H9 (cell line): ENCODE measurements around the gene ADSL. TPM values are rescaled to one million over a fixed set of nuclear protein-coding genes. Genes with fewer than 3 reads are reported as not detected.
A peak's percentile ranks its signal among the peaks of the same experiment; 100 is the strongest.

Experiments used
- DNase-seq: peaks from one replicate; pipeline ENCODE4 v3.0.0-alpha.2; 2017
- H2AFZ ChIP-seq: one replicate; pipeline ENCODE4 v1.6.1; 2013; ENCODE audit warnings: mild to moderate bottlenecking, low read length, control low read depth, moderate library complexity
- H2AK5ac ChIP-seq: 2 replicates; pipeline ENCODE4 v1.6.1; 2013; ENCODE audit warnings: low read length, control low read depth, mixed read lengths; ENCODE audit not compliant: insufficient read length
- H2BK120ac ChIP-seq: one replicate; pipeline ENCODE4 v1.6.1; 2013; ENCODE audit warnings: low read depth, mild to moderate bottlenecking, low read length, control low read depth, inconsistent platforms; ENCODE audit not compliant: poor library complexity, severe bottlenecking
- H2BK12ac ChIP-seq: 2 replicates; pipeline ENCODE4 v1.6.1; 2013; ENCODE audit warnings: low read length, control low read depth, mixed read lengths, low read depth; ENCODE audit not compliant: insufficient read length
- H2BK15ac ChIP-seq: 2 replicates; pipeline ENCODE4 v1.6.1; 2013; ENCODE audit warnings: low read depth, low read length, control low read depth
- H2BK20ac ChIP-seq: one replicate; pipeline ENCODE4 v1.6.1; 2013; ENCODE audit warnings: low read depth, mild to moderate bottlenecking, low read length, control low read depth, inconsistent platforms; ENCODE audit not compliant: poor library complexity, severe bottlenecking
- H2BK5ac ChIP-seq: 2 replicates; pipeline ENCODE4 v1.6.1; 2013; ENCODE audit warnings: low read length, control low read depth, mixed read lengths; ENCODE audit not compliant: insufficient read length
- H3K14ac ChIP-seq: 2 replicates; pipeline ENCODE4 v1.6.1; 2013; ENCODE audit warnings: low read length, control low read depth; ENCODE audit not compliant: insufficient read depth
- H3K18ac ChIP-seq: 2 replicates; pipeline ENCODE4 v1.6.1; 2013; ENCODE audit warnings: low read depth, mild to moderate bottlenecking, mixed read lengths, low read length, control low read depth; ENCODE audit not compliant: insufficient read length
- H3K23ac ChIP-seq: 2 replicates; pipeline ENCODE4 v1.6.1; 2013; ENCODE audit warnings: low read length, control low read depth, mixed read lengths, low read depth; ENCODE audit not compliant: insufficient read length
- H3K23me2 ChIP-seq: 2 replicates; pipeline ENCODE4 v1.6.1; 2013; ENCODE audit warnings: low read depth, mild to moderate bottlenecking, mixed read lengths, low read length, control low read depth; ENCODE audit not compliant: insufficient read length, poor library complexity, severe bottlenecking
- H3K27ac ChIP-seq: 2 replicates; pipeline ENCODE4 v1.5.1; 2013; ENCODE audit warnings: low read length, control low read depth, mixed read lengths, low read depth; ENCODE audit not compliant: insufficient read length
- H3K27me3 ChIP-seq: 2 replicates; pipeline ENCODE4 v1.6.1; 2013; ENCODE audit warnings: low read length, control low read depth, inconsistent platforms; ENCODE audit not compliant: insufficient read depth
- H3K4ac ChIP-seq: 2 replicates; pipeline ENCODE4 v1.6.1; 2013; ENCODE audit warnings: low read depth, mild to moderate bottlenecking, control low read depth, inconsistent platforms, low read length, moderate library complexity
- H3K4me1 ChIP-seq: 2 replicates; pipeline ENCODE4 v1.6.1; 2013; ENCODE audit warnings: low read length, control low read depth, inconsistent platforms; ENCODE audit not compliant: insufficient read depth
- H3K4me2 ChIP-seq: 2 replicates; pipeline ENCODE4 v1.6.1; 2013; ENCODE audit warnings: low read length, control low read depth, mixed read lengths; ENCODE audit not compliant: insufficient read length, insufficient read depth
- H3K56ac ChIP-seq: 2 replicates; pipeline ENCODE4 v1.6.1; 2013; ENCODE audit warnings: low read depth, mild to moderate bottlenecking, mixed read lengths, low read length, control low read depth; ENCODE audit not compliant: insufficient read length
- H3K79me1 ChIP-seq: 2 replicates; pipeline ENCODE4 v1.6.1; 2013; ENCODE audit warnings: low read depth, mild to moderate bottlenecking, moderate library complexity, low read length, control low read depth, inconsistent platforms; ENCODE audit not compliant: insufficient read depth, poor library complexity, severe bottlenecking
- H3K79me2 ChIP-seq: 2 replicates; pipeline ENCODE4 v1.6.1; 2013; ENCODE audit warnings: low read length, control low read depth, inconsistent platforms; ENCODE audit not compliant: insufficient read depth
- H3K9ac ChIP-seq: 2 replicates; pipeline ENCODE4 v1.6.1; 2013; ENCODE audit warnings: low read length, control low read depth, mixed read lengths; ENCODE audit not compliant: insufficient read length; ENCODE audit errors: extremely low read depth
- H3K9me3 ChIP-seq: one replicate; pipeline ENCODE4 v1.6.1; 2013; ENCODE audit warnings: low read depth, low read length, inconsistent platforms; ENCODE audit not compliant: control insufficient read depth
- H3T11ph ChIP-seq: one replicate; pipeline ENCODE4 v1.6.1; 2013; ENCODE audit warnings: mild to moderate bottlenecking, low read length, control low read depth, inconsistent platforms
- H4K20me1 ChIP-seq: one replicate; pipeline ENCODE4 v1.6.1; 2013; ENCODE audit not compliant: control insufficient read depth, insufficient read length, insufficient read depth
- H4K5ac ChIP-seq: 2 replicates; pipeline ENCODE4 v1.6.1; 2013; ENCODE audit warnings: low read depth, mild to moderate bottlenecking, mixed read lengths, low read length, control low read depth; ENCODE audit not compliant: insufficient read length
- H4K8ac ChIP-seq: replicated peaks from 2 replicates; pipeline ENCODE4 v1.6.1; 2013; ENCODE audit warnings: low read length, control low read depth, mixed read lengths, low read depth; ENCODE audit not compliant: insufficient read length
- H4K91ac ChIP-seq: 2 replicates; pipeline ENCODE4 v1.6.1; 2013; ENCODE audit warnings: low read depth, mild to moderate bottlenecking, moderate library complexity, mixed read lengths, low read length, control low read depth; ENCODE audit not compliant: insufficient read length
- H3K27ac Mint-ChIP-seq, 3 experiments: 2 replicates in 2 of 3; 3 replicates in 1 of 3; pipeline ENCODE4 v1.8.0; 2020 to 2021; ENCODE audit warnings: mixed read lengths in 3 of 3, mild to moderate bottlenecking in 1 of 3, moderate library complexity in 1 of 3
- H3K27me3 Mint-ChIP-seq: 2 replicates; pipeline ENCODE4 v1.8.0; 2021; ENCODE audit warnings: low read depth, mild to moderate bottlenecking, moderate library complexity, mixed read lengths
- H3K36me3 Mint-ChIP-seq, 3 experiments: 2 replicates in 2 of 3; 3 replicates in 1 of 3; pipeline ENCODE4 v1.8.0; 2020 to 2021; ENCODE audit warnings: low read depth in 3 of 3, mixed read lengths in 3 of 3; ENCODE audit not compliant: insufficient read depth in 1 of 3
- H3K4me1 Mint-ChIP-seq, 2 experiments: 2 replicates each; pipeline ENCODE4 v1.8.0; 2020; ENCODE audit warnings: mixed read lengths in 2 of 2
- H3K4me3 Mint-ChIP-seq, 2 experiments: 2 replicates in 1 of 2; 3 replicates in 1 of 2; pipeline ENCODE4 v1.8.0; 2020 to 2021; ENCODE audit warnings: mild to moderate bottlenecking in 2 of 2, mixed read lengths in 2 of 2, moderate library complexity in 1 of 2
- H3K9me3 Mint-ChIP-seq, 2 experiments: 2 replicates in 1 of 2; 3 replicates in 1 of 2; pipeline ENCODE4 v1.8.0; 2020; ENCODE audit warnings: mild to moderate bottlenecking in 2 of 2, mixed read lengths in 2 of 2, moderate library complexity in 1 of 2
- CTCF ChIP-seq: fragments of 200-600 bp; sonication (generic); conservative IDR thresholded peaks from 3 replicates; pipeline ENCODE4 v1.8.0; 2021; ENCODE audit warnings: antibody characterized with exemption, mild to moderate bottlenecking
- WGBS: extraction: QIAGEN DNeasy Blood & Tissue Kit; methylation state at CpG from one replicate; pipeline ENCODE4 v1.1.7; 2013; ENCODE audit warnings: missing lambda C conversion rate, low lambda C conversion rate, mixed read lengths; ENCODE audit not compliant: insufficient read length; ENCODE audit errors: extremely low coverage; 5-methylcytosine and 5-hydroxymethylcytosine counted together
- total RNA-seq: library from RNA; stranded (reverse); gene quantifications from 2 replicates; pipeline ENCODE4 v1.2.1, GENCODE V29; 2021

Gene ADSL
- total RNA-seq, 1 experiment from 2014 or later = 175 TPM

GRCh38 chr22:40403141-40403540 is 56.8 kb downstream of the ADSL start:
- Mint-ChIP-seq H3K27ac (peak overlapping the region in 1 of 3 experiments; percentile 9; a peak in 1 of 7 replicates), H3K27me3 (no peaks in the 10 kb centered on the region; the same call in 1 of the 2 replicates), H3K36me3 (peaks cover 22 to 59% (median 57%) of the 10 kb centered on the region in 3 experiments), H3K4me1 (0 out of 4 replicates have a peak, but pooled peaks cover 0 to 4% of the 10 kb centered on the region in 2 experiments), H3K9me3 (no peaks in the 10 kb centered on the region), H3K4me3 (no peak overlapping the region)
- H3K79me1 ChIP-seq = no peaks in the 10 kb centered on the region
- H4K20me1 ChIP-seq = peaks cover 2% of the 10 kb centered on the region
- no peak overlapping the region for H4K5ac ChIP-seq
- H2BK5ac ChIP-seq = no peak overlapping the region
- no peak overlapping the region for H3K18ac ChIP-seq
- no peaks in the 10 kb centered on the region for H3K9me3 ChIP-seq
- DNase-seq = no peak
- no peak overlapping the region for H3K23ac ChIP-seq
- H3K56ac ChIP-seq = no peak overlapping the region
- H2AFZ ChIP-seq = no peak overlapping the region
- no peak overlapping the region for H3K9ac ChIP-seq
- no peak overlapping the region for H3K14ac ChIP-seq
- H3K4me1 ChIP-seq = no peaks in the 10 kb centered on the region
- H2BK20ac ChIP-seq = no peak overlapping the region
- H2BK15ac ChIP-seq = no peak overlapping the region
- H3K27ac ChIP-seq = no peak overlapping the region
- H3T11ph ChIP-seq = no peak overlapping the region
- TF ChIP-seq CTCF = no peak
- H2AK5ac ChIP-seq = no peak overlapping the region
- no CpG with 5 or more reads among the region's 3 CpGs for WGBS
- no peak overlapping the region for H2BK120ac ChIP-seq
- no peak overlapping the region for H3K4ac ChIP-seq
- no peaks in the 10 kb centered on the region for H3K79me2 ChIP-seq
- no peak overlapping the region for H2BK12ac ChIP-seq
- H3K23me2 ChIP-seq = no peaks in the 10 kb centered on the region
- no peak overlapping the region for H4K8ac ChIP-seq
- no peak overlapping the region for H3K4me2 ChIP-seq
- no peak overlapping the region for H4K91ac ChIP-seq
- H3K27me3 ChIP-seq = no peaks in the 10 kb centered on the region
